OCI-LY3 (cell line): ENCODE measurements around the gene DNA2.

Experiments
- H2AFZ ChIP-seq: fragments of 200-600, 300-600 bp; shearing (Covaris generic); 2 replicates; pipeline ENCODE4 v1.6.0; 2014; ENCODE audit warnings: antibody characterized with exemption, low read depth, low read length
- H3K27ac ChIP-seq: fragments of 200-600, 300-600 bp; sonication (generic); 2 replicates; pipeline ENCODE4 v1.5.1; 2014; ENCODE audit warnings: mild to moderate bottlenecking, low read length, moderate library complexity, mixed read lengths
- H3K27me3 ChIP-seq: fragments of 200-600, 300-600 bp; sonication (generic); 2 replicates; pipeline ENCODE4 v1.6.1; 2014; ENCODE audit warnings: low read depth, low read length, mixed read lengths
- H3K36me3 ChIP-seq: fragments of 200-600, 300-600 bp; sonication (generic); replicated peaks from 2 replicates; pipeline ENCODE3; 2014; ENCODE audit warnings: low read depth, low read length, mixed read lengths
- H3K4me1 ChIP-seq: fragments of 300-600, 200-600 bp; sonication (generic); 2 replicates; pipeline ENCODE4 v1.6.1; 2014; ENCODE audit warnings: low read length, mixed read lengths
- H3K4me2 ChIP-seq: fragments of 200-600, 300-600 bp; sonication (generic); 2 replicates; pipeline ENCODE4 v1.6.1; 2014; ENCODE audit warnings: low read length, mixed read lengths
- H3K4me3 ChIP-seq: fragments of 300-600, 200-600 bp; sonication (generic); 2 replicates; pipeline ENCODE4 v1.5.1; 2014; ENCODE audit warnings: antibody characterized with exemption, mild to moderate bottlenecking, low read length, moderate library complexity
- H3K79me2 ChIP-seq: fragments of 300-600, 200-600 bp; shearing (Covaris generic); 2 replicates; pipeline ENCODE4 v1.6.1; 2014; ENCODE audit warnings: mild to moderate bottlenecking, low read length, mixed read lengths
- H3K9ac ChIP-seq: fragments of 300-600, 200-600 bp; shearing (Covaris generic); 2 replicates; pipeline ENCODE4 v1.6.0; 2014; ENCODE audit warnings: mild to moderate bottlenecking, low read length, moderate library complexity
- H3K9me3 ChIP-seq: fragments of 200-600, 300-600 bp; shearing (Covaris generic); 2 replicates; pipeline ENCODE4 v1.6.1; 2014; ENCODE audit warnings: low read length, mixed read lengths; ENCODE audit not compliant: insufficient read depth
- H4K20me1 ChIP-seq: fragments of 200-600, 300-600 bp; sonication (generic); 2 replicates; pipeline ENCODE4 v1.6.1; 2016; ENCODE audit warnings: low read length, mixed read lengths; ENCODE audit not compliant: insufficient read depth
- EZH2phosphoT487 ChIP-seq: fragments of 200-600 bp; shearing (Covaris generic); IDR thresholded peaks from 2 replicates; pipeline ENCODE4 v1.6.1; 2018; ENCODE audit warnings: antibody characterized with exemption, mixed run types, low read depth
- TF ChIP-seq, protein P1 (sequence below): fragments of 200-600, 300-600 bp; sonication (generic); IDR thresholded peaks from 2 replicates; pipeline ENCODE4 v1.5.1; 2014; ENCODE audit warnings: antibody characterized with exemption, low read length, low read depth

The DNA2 gene

DNA sequence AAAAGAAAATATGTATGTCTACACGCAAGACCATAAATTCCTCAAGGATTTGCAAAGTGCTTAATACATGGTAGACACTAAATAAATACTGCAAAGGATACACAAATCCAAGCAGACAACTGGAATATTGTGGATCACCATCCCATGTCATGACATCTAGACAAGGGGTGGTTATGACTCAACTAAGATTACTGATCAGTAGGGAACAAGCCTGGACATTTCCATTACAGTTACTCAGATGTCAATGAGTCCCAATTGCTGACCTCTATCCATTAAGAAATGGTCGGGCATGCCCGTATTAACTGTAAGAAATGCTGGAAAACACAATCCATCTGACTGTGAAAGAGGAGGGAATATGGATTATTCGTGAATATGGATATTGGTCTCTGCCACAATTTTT, 37.1 kb downstream of the DNA2 start:
- H3K27ac ChIP-seq, result no peak overlapping the region
- H2AFZ ChIP-seq, result no peak overlapping the region
- no peaks in the 10 kb centered on the region for H3K9me3 ChIP-seq
- H3K9ac ChIP-seq, result no peak overlapping the region
- no peaks in the 10 kb centered on the region for H4K20me1 ChIP-seq
- TF ChIP-seq, protein P1, sequence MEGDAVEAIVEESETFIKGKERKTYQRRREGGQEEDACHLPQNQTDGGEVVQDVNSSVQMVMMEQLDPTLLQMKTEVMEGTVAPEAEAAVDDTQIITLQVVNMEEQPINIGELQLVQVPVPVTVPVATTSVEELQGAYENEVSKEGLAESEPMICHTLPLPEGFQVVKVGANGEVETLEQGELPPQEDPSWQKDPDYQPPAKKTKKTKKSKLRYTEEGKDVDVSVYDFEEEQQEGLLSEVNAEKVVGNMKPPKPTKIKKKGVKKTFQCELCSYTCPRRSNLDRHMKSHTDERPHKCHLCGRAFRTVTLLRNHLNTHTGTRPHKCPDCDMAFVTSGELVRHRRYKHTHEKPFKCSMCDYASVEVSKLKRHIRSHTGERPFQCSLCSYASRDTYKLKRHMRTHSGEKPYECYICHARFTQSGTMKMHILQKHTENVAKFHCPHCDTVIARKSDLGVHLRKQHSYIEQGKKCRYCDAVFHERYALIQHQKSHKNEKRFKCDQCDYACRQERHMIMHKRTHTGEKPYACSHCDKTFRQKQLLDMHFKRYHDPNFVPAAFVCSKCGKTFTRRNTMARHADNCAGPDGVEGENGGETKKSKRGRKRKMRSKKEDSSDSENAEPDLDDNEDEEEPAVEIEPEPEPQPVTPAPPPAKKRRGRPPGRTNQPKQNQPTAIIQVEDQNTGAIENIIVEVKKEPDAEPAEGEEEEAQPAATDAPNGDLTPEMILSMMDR, result no peak
- TF ChIP-seq EZH2phosphoT487, result no peak
- H3K4me1 ChIP-seq, result peaks cover 4% of the 10 kb centered on the region; the same call in 1 of the 2 replicates
- no peaks in the 10 kb centered on the region for H3K79me2 ChIP-seq
- H3K27me3 ChIP-seq, result no peaks in the 10 kb centered on the region
- peaks cover 27% of the 10 kb centered on the region for H3K36me3 ChIP-seq
- no peak overlapping the region for H3K4me3 ChIP-seq
- H3K4me2 ChIP-seq, result no peak overlapping the region

DNA sequence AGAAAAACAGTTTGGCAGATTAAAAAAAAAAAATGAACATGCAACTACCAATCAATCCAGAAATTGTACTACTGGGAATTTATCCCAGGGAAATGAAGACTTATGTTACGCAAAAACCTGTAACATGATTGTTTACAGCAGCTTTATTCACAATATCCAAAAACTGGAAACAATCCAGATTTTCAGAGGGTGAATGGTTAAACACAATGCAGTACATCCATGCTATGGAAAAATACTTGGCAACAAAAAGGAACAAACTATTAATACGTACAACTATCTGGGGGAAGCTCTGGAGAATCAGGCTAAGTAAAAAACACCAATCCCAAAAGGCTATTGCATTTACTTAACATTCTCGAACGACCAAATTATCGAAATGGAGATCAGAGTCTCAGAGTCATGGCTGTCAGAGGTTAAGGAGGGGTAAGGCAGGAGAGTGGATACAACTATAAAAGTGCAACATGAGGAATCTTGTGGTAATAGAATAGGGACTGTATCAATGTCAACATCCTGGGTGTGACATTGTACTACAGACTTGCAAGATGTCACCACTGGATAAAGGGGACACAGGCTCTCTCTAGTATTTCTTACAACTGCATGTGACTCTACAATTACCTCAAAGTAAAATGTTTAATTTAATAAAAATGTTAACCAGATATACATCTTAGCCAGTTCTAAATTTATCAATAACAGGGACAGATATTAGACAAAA, 43.2 kb downstream of the DNA2 start:
- TF ChIP-seq EZH2phosphoT487, result no peak
- TF ChIP-seq, protein P1, result no peak
- H4K20me1 ChIP-seq, result no peaks in the 10 kb centered on the region
- no peak overlapping the region for H3K4me3 ChIP-seq
- no peaks in the 10 kb centered on the region for H3K79me2 ChIP-seq
- H3K9ac ChIP-seq, result no peak overlapping the region
- no peaks in the 10 kb centered on the region for H3K9me3 ChIP-seq
- H3K27ac ChIP-seq, result no peak overlapping the region
- no peak overlapping the region for H2AFZ ChIP-seq
- H3K4me1 ChIP-seq, result no peaks in the 10 kb centered on the region
- no peaks in the 10 kb centered on the region for H3K27me3 ChIP-seq
- no peak overlapping the region for H3K4me2 ChIP-seq
- peaks cover 17% of the 10 kb centered on the region for H3K36me3 ChIP-seq

DNA sequence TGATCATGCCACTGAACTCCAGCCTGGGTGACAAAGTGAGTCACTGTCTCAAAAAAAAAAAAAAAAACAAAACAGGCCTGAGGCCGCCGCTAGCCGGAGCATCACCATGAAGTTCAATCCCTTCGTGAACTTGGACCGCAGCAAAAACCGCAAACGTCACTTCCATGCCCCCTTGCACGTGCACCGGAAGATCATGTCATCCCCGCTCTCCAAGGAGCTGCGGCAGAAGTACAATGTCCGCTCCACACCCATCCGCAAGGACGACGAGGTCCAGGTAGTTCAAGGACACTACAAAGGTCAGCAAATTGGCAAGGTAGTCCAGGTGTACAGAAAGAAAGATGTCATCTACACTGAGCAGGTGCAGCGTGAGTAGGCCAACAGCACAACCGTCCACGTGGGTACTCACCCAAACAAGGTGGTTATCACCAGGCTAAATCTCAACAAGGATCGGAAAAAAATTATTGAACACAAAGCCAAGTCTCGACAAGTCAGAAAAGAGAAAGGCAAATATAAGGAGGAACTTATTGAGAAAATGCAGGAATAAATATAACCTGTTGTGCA, 47.2 kb downstream of the DNA2 start:
- H3K36me3 ChIP-seq, result peaks cover 9% of the 10 kb centered on the region
- H3K27me3 ChIP-seq, result no peaks in the 10 kb centered on the region
- no peaks in the 10 kb centered on the region for H3K4me1 ChIP-seq
- TF ChIP-seq, protein P1, result no peak
- no peak for TF ChIP-seq EZH2phosphoT487
- H2AFZ ChIP-seq, result no peak overlapping the region
- H3K4me3 ChIP-seq, result no peak overlapping the region
- H4K20me1 ChIP-seq, result no peaks in the 10 kb centered on the region
- no peak overlapping the region for H3K4me2 ChIP-seq
- no peak overlapping the region for H3K9ac ChIP-seq
- no peaks in the 10 kb centered on the region for H3K79me2 ChIP-seq
- H3K9me3 ChIP-seq, result no peaks in the 10 kb centered on the region
- H3K27ac ChIP-seq, result no peak overlapping the region

DNA sequence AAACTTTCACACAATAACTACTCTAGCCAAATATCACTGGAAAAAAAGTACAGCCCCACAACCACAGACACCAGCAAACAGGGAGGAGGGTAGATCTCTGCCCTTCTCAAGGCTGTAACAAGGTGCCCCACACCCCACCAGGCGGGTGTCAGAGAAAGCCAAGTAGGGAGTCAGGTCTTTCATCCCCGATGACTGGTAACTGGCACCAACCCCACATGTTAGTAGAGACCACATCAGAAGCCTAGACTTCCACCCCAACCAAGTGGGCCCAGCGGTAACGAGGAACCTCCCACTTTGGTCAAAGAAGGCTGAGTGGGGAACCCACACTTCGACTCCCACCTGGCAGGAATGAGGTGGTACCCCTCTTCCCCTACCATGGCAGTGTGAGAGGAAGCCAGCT, 48.3 kb downstream of the DNA2 start:
- TF ChIP-seq EZH2phosphoT487, result no peak
- TF ChIP-seq, protein P1, result no peak
- Histone ChIP-seq H3K36me3 (peaks cover 14% of the 10 kb centered on the region), H3K9me3 (no peaks in the 10 kb centered on the region), H2AFZ (no peak overlapping the region), H4K20me1 (no peaks in the 10 kb centered on the region), H3K4me1 (no peaks in the 10 kb centered on the region), H3K4me2 (no peak overlapping the region), H3K27me3 (no peaks in the 10 kb centered on the region), H3K27ac (no peak overlapping the region), H3K79me2 (no peaks in the 10 kb centered on the region), H3K4me3 (no peak overlapping the region), H3K9ac (no peak overlapping the region)
